T-helper 1 cell (primary cell): ENCODE results near the gene CLVS2.

Source experiments
- DNase-seq, 5 donors: peaks; one replicate each; pipeline ENCODE4 v3.0.0-alpha.2; 2012 to 2020
- total RNA-seq, 4 donors: gene quantifications; one replicate each; lab custom pipeline; 2026; lab: John Stamatoyannopoulos, UW

The CLVS2 gene
- total RNA-seq = 0 reads per million in 4 donors

- no peak for DNase-seq
Observed at GRCh38 chr6:122995921-122996793, at the start of gene CLVS2. Gene CLVS2 (plus strand): TSS chr6:122996235. CDS start chr6:122997778, 1,543 bp downstream.

DNA sequence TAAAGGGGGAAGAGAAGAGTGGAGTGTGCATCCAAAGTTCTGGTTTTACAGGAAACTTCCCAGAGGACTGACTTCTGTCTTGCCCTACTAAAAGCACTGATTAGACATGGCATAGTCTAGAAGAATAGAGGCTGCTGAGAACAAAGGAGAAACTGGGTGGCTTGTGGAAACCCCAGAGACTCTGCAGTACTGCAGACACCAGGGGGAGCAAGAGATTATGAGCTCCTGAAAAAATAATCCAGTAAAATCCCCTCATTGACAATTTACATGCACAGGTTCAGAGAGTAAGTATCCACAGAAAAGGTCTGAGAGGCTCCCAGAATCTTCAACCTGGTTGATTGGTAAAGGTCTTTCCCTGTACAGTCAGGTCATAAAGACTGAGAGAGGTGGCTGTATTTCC, 48.7 kb upstream of the CLVS2 start:
- no peak for DNase-seq

DNA sequence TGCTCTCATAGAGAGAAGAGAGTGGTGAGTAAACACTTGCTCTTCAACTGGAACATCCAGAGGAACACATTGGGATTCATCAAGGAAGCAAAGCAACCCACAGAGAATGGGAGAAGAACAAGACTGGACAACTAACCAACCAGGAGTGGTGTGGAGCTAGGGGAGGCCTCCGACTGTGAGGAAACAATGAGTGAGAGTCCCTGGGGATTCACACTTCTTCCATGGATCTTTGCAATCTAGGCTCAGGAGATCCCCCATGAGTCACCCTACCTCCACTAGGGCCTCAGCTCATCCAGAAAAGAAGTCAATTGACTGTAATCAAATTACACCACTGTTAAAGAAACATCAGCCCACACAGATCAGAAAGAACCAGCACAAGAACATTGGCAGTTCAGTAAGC, 42.3 kb upstream of the CLVS2 start:
- no peak for DNase-seq

- no peak for DNase-seq
Observed at GRCh38 chr6:122956376-122956775, 39.7 kb upstream of the CLVS2 start.

DNA sequence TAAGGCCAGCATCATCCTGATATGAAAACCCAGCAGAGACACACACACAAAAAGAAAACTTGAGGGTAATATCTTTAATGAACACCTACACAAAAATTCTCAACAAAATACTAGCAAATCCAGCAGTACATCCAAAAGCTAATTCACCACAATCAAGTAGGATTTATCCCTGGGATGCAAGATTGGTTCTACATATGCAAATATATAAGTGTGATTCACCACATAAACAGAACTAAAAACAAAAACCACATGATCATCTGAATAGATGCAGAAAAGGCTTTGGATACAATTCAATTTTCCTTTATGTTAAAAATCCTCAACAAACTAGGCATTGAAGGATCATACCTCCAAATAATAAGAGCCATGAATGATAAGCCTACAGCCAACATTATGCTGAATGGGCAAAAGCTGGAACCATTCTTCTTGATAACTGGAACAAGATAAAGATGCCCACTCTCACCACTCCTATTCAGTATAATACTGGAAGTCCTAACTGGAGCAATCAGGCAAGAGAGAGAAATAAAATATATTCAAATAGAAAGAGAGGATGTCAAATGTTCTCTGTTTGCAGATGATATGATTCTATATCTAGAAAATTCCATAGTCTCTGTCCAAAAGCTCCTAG, 33.9 kb upstream of the CLVS2 start:
- no peak for DNase-seq

- no peak for DNase-seq
Observed at GRCh38 chr6:122969999-122970533, 26.0 kb upstream of the CLVS2 start.

GRCh38 chr6:122977180-122977579, 18.9 kb upstream of the CLVS2 start:
- DNase-seq = no peak

DNA sequence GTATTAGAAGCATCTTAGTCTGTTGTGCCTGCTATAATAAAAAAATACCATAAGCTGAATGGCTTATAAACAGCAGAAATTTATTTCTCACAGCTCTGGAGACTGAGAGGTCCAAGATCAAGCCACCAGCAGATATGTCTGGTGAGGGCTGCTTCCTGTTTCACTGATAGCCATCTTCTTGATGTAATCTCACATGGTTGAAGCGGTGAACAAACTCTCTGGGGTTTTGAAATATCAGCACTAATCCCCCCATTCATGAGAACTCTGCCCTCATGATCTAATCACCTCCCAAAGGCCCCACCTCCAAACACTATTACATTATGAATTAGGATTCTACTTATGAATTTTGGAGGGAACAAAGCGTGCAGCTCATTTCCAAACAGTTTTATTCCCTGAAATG, 11.6 kb upstream of the CLVS2 start:
- no peak for DNase-seq

DNA sequence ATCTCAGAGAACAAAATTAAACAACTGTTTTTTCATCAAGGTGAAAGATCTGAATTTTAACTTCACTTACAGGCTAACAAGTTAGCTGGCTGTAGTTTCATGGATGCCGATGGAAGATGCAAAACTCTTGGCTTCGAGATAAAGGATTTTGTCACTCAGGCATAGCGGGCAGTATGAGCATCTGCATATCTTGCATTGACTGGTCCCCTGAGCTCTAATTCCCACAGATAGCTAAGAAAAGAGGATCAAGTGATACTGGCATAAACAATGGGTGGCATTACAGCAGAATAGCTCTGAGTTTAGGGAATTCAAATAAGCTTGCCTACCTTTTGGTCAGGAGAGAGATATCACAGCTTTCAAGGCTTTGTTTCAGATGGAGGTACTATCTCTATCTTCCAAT, 1.8 kb upstream of the CLVS2 start:
- DNase-seq = no peak

DNA sequence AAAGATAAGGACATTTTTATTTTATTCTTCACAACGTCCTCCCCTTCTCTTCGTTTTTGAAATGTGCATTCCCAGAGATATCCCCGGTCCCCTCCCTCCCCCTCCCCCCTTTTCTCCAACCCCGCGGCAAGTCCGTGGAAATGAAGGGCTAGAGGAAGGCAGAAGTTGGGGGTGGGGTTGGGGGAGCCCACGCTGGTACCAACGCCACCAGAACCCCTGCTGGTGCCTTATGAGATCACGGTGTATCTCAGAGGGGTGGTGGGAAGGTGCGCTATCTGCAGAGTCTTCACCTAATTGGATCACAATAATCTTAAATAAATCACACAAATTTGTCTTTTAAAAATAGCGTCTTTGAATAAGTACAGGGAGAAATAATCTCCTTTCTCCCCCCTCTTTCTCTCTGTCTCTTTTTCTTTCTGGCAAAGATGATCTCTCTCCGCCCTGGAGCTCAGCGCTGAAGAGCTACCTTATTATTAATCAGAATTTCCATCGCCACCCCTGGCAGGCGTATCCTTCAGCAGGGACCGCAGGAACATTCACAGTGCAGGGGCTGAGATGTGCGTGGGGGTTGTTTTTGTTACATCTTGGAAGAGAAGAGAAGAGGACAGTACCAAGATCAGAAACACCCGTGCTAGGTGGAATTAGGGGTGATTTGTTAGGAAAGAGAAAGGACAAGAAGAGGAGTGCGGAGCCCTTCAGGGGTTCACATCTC, 915 bp downstream of the CLVS2 start:
- DNase-seq = no peak

GRCh38 chr6:122997541-122998150, 1.6 kb downstream of the CLVS2 start:
- DNase-seq = no peak

DNA sequence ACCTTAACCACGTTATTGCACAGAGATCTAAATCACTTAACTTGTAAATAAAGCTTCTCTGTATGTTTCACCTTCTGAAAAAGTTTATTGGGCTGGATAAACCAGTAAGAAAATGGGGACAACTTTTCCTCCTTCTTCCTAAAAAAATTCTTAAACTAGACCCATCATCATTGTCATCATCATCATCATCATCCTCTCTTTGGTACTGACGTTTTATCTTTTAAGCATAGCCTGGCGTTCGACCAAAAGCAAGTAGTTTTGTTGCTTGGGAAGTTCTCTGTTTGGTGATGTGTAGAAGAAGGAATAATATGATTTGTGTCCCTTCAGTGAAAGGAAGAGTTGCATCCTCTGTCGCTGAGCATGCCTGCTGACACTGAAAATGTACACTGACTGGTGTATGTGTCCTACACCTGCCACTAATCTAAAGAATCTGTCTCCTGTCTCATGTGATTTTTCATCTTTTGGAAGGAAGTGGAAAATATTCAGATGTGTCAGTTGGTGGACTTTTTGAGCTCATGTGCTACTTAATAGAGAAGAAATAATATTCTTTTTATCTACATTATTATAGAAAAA, 2.5 kb downstream of the CLVS2 start:
- no peak for DNase-seq

GRCh38 chr6:123000244-123000770, 4.3 kb downstream of the CLVS2 start:
- no peak for DNase-seq

DNA sequence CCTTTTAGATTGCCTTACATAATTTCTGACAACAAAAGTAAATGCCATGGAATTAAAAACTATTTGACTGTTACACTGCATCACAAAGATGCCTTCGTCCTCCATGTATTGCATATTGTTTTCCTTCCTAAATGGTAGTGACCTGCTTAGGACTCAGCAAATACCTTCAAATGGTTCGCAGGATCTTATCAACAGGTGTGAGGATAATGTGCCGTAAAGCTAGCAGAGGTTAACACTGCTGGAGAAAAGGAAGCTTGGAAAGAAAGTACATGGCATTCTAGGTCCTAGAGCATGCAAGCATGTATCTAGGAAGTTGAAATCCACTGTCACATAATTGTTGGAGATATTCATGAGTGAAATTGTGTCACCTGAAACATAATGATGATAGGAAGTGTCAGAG, 5.5 kb downstream of the CLVS2 start:
- DNase-seq = no peak

GRCh38 chr6:123007885-123008284, 11.8 kb downstream of the CLVS2 start:
- DNase-seq = no peak

GRCh38 chr6:123009059-123009458, 13.0 kb downstream of the CLVS2 start:
- no peak for DNase-seq

DNA sequence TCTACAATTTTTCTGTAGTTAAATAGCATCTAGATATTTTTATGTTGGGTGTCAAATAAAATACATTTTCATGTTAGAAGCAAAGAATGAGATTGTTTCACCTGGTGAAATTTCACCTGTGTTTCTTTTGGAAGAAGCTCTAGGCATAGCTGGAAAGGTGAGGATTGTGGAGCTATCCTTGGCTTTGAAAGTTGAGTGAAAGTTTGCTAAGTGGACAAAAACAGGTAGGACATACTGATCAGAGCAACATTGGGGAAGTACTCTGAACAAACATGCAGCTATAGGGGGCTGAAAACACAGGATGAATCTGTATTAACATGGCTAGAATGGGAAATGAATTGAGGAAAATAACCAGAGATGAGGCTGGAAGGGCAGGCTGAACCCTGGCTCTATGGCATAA, 18.8 kb downstream of the CLVS2 start:
- no peak for DNase-seq

- DNase-seq = no peak
Observed at GRCh38 chr6:123016431-123017103, 20.5 kb downstream of the CLVS2 start.

DNA sequence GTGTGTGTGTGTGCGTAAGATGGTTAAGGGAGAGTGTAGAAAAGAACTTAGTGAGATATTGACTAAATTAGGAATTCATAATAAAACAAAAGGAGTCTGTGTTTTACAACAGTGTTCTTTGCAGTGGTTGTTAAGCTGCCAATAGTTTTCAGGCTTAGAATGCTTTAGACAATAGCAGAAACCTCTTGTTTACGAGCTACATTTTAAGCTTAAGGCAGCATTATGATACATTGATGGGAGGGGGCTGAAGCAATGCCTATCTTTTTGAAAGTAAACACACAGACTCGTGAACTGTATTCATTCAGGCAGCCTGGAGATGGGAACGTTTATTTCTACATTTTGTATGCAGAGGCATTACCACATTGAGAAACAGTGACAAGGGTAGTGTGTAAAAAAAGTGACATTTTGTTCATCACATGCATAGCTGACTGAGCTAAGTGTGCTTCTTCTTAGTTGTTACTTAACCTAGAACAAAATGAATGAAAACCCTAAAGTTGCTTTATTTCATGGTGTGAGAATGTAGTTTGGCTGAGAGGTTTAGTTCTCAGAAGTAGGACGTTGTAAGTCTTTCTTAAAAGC, 21.2 kb downstream of the CLVS2 start:
- DNase-seq = no peak

- no peak for DNase-seq
Observed at GRCh38 chr6:123022975-123023374, 26.9 kb downstream of the CLVS2 start.

DNA sequence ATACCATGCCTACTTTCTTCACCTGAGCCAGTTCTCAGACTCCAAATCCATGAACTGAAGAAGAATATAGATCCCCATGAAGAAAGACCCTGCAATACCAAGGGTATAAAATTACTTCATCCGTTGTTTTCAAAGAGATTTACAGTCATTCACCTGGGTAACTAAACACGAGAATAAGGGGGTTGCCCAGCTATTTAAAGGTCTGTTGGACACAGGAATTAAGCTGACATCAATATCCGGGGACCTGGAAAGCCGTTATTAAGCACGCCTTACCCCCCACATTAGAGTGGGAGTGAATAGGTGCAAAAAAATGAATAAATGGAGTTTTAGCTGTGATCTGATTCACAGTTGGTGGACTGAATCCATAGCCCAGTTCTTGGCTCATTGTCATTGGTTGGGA, 28.9 kb downstream of the CLVS2 start:
- no peak for DNase-seq
